Progenitor cell of endocrine pancreas (in vitro differentiated cells): Measurements from ENCODE around the gene MASP1. TPM values are rescaled to one million over a fixed set of nuclear protein-coding genes. Genes with fewer than 3 reads are reported as not detected.

Experiments used
- DNase-seq: peaks from one replicate; pipeline ENCODE4 v3.0.0; 2021; ENCODE audit warnings: low spot score; ENCODE audit not compliant: unreplicated experiment
- H3K27ac Mint-ChIP-seq: 2 replicates; pipeline ENCODE4 v1.8.0; 2021; ENCODE audit warnings: mild to moderate bottlenecking, moderate library complexity, mixed read lengths
- H3K27me3 Mint-ChIP-seq: 2 replicates; pipeline ENCODE4 v1.8.0; 2021; ENCODE audit warnings: mixed read lengths
- H3K36me3 Mint-ChIP-seq: 2 replicates; pipeline ENCODE4 v1.8.0; 2022; ENCODE audit warnings: mixed read lengths; ENCODE audit not compliant: insufficient read depth
- H3K4me1 Mint-ChIP-seq: 2 replicates; pipeline ENCODE4 v1.8.0; 2021; ENCODE audit warnings: low read depth, mixed read lengths
- H3K4me3 Mint-ChIP-seq: 2 replicates; pipeline ENCODE4 v1.8.0; 2021; ENCODE audit warnings: low read depth, mild to moderate bottlenecking, moderate library complexity, mixed read lengths
- H3K9me3 Mint-ChIP-seq: 2 replicates; pipeline ENCODE4 v1.8.0; 2021; ENCODE audit warnings: low read depth, mixed read lengths
- CTCF ChIP-seq: fragments of 200-600 bp; sonication (generic); IDR thresholded peaks from one replicate; pipeline ENCODE4 v1.5.0; 2021; ENCODE audit warnings: antibody characterized with exemption, mild to moderate bottlenecking; ENCODE audit not compliant: unreplicated experiment
- total RNA-seq: library from RNA; stranded (reverse); gene quantifications from 2 replicates; pipeline ENCODE4 v1.2.1, GENCODE V29; 2021

Gene MASP1
- total RNA-seq, 1 donor from 2014 or later: 0.60 TPM

- TF ChIP-seq CTCF: no peak
- H3K36me3 Mint-ChIP-seq: no peaks in the 10 kb centered on the region
- no peak overlapping the region for H3K4me3 Mint-ChIP-seq
- no peak overlapping the region for H3K27ac Mint-ChIP-seq
- no peak for DNase-seq
- no peaks in the 10 kb centered on the region for H3K4me1 Mint-ChIP-seq
- H3K9me3 Mint-ChIP-seq: no peaks in the 10 kb centered on the region
- H3K27me3 Mint-ChIP-seq: peaks cover 22% of the 10 kb centered on the region
Observed at GRCh38 chr3:187196573-187197334, 94.8 kb downstream of the MASP1 start.

- TF ChIP-seq CTCF: no peak
- peaks cover 10% of the 10 kb centered on the region for H3K27me3 Mint-ChIP-seq
- H3K27ac Mint-ChIP-seq: no peak overlapping the region
- H3K9me3 Mint-ChIP-seq: no peaks in the 10 kb centered on the region
- H3K4me3 Mint-ChIP-seq: no peak overlapping the region
- no peaks in the 10 kb centered on the region for H3K4me1 Mint-ChIP-seq
- no peak for DNase-seq
- H3K36me3 Mint-ChIP-seq: no peaks in the 10 kb centered on the region
Observed at GRCh38 chr3:187193181-187193580, 98.4 kb downstream of the MASP1 start.

- H3K4me1 Mint-ChIP-seq: peaks cover 3% of the 10 kb centered on the region
- no peak overlapping the region for H3K4me3 Mint-ChIP-seq
Observed at GRCh38 chr3:187191271-187191670, 100.3 kb downstream of the MASP1 start.

GRCh38 chr3:187188931-187189330, 102.6 kb downstream of the MASP1 start:
- Mint-ChIP-seq H3K4me3 (no peak overlapping the region), H3K4me1 (peaks cover 3% of the 10 kb centered on the region), H3K27me3 (peaks cover 6% of the 10 kb centered on the region), H3K27ac (no peak overlapping the region), H3K9me3 (no peaks in the 10 kb centered on the region), H3K36me3 (no peaks in the 10 kb centered on the region)
- DNase-seq: no peak
- TF ChIP-seq CTCF: no peak

More at GRCh38 chr3:187191271-187191670, 100.3 kb downstream of the MASP1 start:
- Mint-ChIP-seq H3K36me3 (no peaks in the 10 kb centered on the region), H3K27me3 (peaks cover 5% of the 10 kb centered on the region), H3K9me3 (no peaks in the 10 kb centered on the region), H3K27ac (no peak overlapping the region)
- no peak for TF ChIP-seq CTCF
- DNase-seq: no peak

GRCh38 chr3:187186801-187187421, 104.6 kb downstream of the MASP1 start:
- peaks cover 3% of the 10 kb centered on the region for H3K4me1 Mint-ChIP-seq
- no peak for TF ChIP-seq CTCF
- H3K27me3 Mint-ChIP-seq: peaks cover 17% of the 10 kb centered on the region
- H3K9me3 Mint-ChIP-seq: no peaks in the 10 kb centered on the region
- H3K36me3 Mint-ChIP-seq: no peaks in the 10 kb centered on the region
- no peak overlapping the region for H3K27ac Mint-ChIP-seq
- H3K4me3 Mint-ChIP-seq: no peak overlapping the region
- DNase-seq: no peak
